ENCODE measurements around the gene LARGE1. TPM values are rescaled to one million over a fixed set of nuclear protein-coding genes. Genes with fewer than 3 reads are reported as not detected.

LARGE1 gene
- total RNA-seq, 1 experiment from 2014 or later, result 1.5 TPM

- TF ChIP-seq, protein P1, sequence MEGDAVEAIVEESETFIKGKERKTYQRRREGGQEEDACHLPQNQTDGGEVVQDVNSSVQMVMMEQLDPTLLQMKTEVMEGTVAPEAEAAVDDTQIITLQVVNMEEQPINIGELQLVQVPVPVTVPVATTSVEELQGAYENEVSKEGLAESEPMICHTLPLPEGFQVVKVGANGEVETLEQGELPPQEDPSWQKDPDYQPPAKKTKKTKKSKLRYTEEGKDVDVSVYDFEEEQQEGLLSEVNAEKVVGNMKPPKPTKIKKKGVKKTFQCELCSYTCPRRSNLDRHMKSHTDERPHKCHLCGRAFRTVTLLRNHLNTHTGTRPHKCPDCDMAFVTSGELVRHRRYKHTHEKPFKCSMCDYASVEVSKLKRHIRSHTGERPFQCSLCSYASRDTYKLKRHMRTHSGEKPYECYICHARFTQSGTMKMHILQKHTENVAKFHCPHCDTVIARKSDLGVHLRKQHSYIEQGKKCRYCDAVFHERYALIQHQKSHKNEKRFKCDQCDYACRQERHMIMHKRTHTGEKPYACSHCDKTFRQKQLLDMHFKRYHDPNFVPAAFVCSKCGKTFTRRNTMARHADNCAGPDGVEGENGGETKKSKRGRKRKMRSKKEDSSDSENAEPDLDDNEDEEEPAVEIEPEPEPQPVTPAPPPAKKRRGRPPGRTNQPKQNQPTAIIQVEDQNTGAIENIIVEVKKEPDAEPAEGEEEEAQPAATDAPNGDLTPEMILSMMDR (IDR thresholded peaks at IDR 0.05 in 2 of 3, conservative IDR thresholded peaks at IDR 0.05 in 1 of 3; ENCODE audit: borderline replicate concordance in 1 of 3, insufficient read depth in 1 of 3, low read depth in 2 of 3, low read length in 2 of 3), result no peak
- TF ChIP-seq CEBPB (IDR thresholded peaks at IDR 0.05; ENCODE audit: low read depth) (no peak), EZH2 (IDR thresholded peaks at IDR 0.05) (no peak), ZBTB33 (IDR thresholded peaks at IDR 0.05; ENCODE audit: extremely low read depth, insufficient replicate concordance, low read length) (no peak)
Observed at GRCh38 chr22:33337524-33337923, 582.8 kb downstream of the LARGE1 start (continued).

GRCh38 chr22:33335611-33336279 lies 584.5 kb downstream of the LARGE1 start:
- no peaks in the 10 kb centered on the region for H3K4me1 ChIP-seq (ENCODE audit: control insufficient read depth in 1 of 2, insufficient read depth in 2 of 2, low read length in 2 of 2)
- H3K9me3 ChIP-seq (ENCODE audit: control insufficient read depth in 1 of 2, insufficient read depth in 1 of 2, low read depth in 1 of 2, low read length in 2 of 2), result peaks cover 0 to 24% of the 10 kb centered on the region in 2 experiments; a peak in 2 of 4 replicates
- no peaks in the 10 kb centered on the region for H4K20me1 ChIP-seq (ENCODE audit: insufficient read depth)
- ATAC-seq, result no peak
- no peaks in the 10 kb centered on the region for H3K36me3 ChIP-seq (ENCODE audit: control insufficient read depth in 1 of 2, insufficient read depth in 2 of 2, low read length in 2 of 2)
- no peak overlapping the region for H3K27ac ChIP-seq (ENCODE audit: low read depth, low read length)
- ChIA-PET POLR2A (no interaction called here), CTCF (no interaction called here), RAD21 (ENCODE audit: low non-redundant PET in 1 of 2, low total read pairs in 2 of 2, uncharacterized antibody in 2 of 2, unreplicated experiment in 2 of 2) (no interaction called here)
- no TSS peak for BruUV-seq (replicated peaks)
- intact Hi-C loops (cut with micrococcal nuclease), result no loop called here
- no peak overlapping the region for H3K4me3 ChIP-seq (replicated peaks in 1 of 2; ENCODE audit: low read depth in 1 of 2, low read length in 2 of 2)
- H3K79me2 ChIP-seq (ENCODE audit: insufficient read depth, low read length), result no peaks in the 10 kb centered on the region
- H3K9ac ChIP-seq (ENCODE audit: low read length), result no peak overlapping the region
- no peaks in the 10 kb centered on the region for H3K9me2 ChIP-seq (ENCODE audit: insufficient read depth)
- no peak overlapping the region for H2AFZ ChIP-seq (ENCODE audit: low read depth, low read length, poor library complexity, severe bottlenecking)
- DNase-seq (ENCODE audit: low read depth, low spot score), result no peak
- H3K27me3 ChIP-seq (ENCODE audit: insufficient read depth, low read length), result no peaks in the 10 kb centered on the region
- no peak overlapping the region for H3K4me2 ChIP-seq (ENCODE audit: low read length)
- TF ChIP-seq EGR1 (IDR thresholded peaks at IDR 0.05; ENCODE audit: low read depth) (no peak), ZFX (IDR thresholded peaks at IDR 0.05) (no peak), RAD21 (IDR thresholded peaks at IDR 0.05; ENCODE audit: low read depth) (no peak), CBX3 (IDR thresholded peaks at IDR 0.05; ENCODE audit: low read depth) (no peak), SIN3A (IDR thresholded peaks at IDR 0.05; ENCODE audit: low read depth) (no peak), REST (IDR thresholded peaks at IDR 0.05; ENCODE audit: low read depth) (no peak), JUND (IDR thresholded peaks at IDR 0.05) (no peak), POLR2A (IDR thresholded peaks at IDR 0.05; ENCODE audit: borderline replicate concordance, extremely low read depth, insufficient read depth, insufficient read length) (no peak), ELF1 (IDR thresholded peaks at IDR 0.05; ENCODE audit: borderline replicate concordance, low read depth) (no peak), SP1 (IDR thresholded peaks at IDR 0.05; ENCODE audit: low read depth) (no peak), EZH2 (IDR thresholded peaks at IDR 0.05) (no peak)
- TF ChIP-seq, protein P2, sequence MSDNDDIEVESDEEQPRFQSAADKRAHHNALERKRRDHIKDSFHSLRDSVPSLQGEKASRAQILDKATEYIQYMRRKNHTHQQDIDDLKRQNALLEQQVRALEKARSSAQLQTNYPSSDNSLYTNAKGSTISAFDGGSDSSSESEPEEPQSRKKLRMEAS (IDR thresholded peaks at IDR 0.05), result no peak
- TF ChIP-seq, protein P1 (IDR thresholded peaks at IDR 0.05 in 2 of 3, conservative IDR thresholded peaks at IDR 0.05 in 1 of 3; ENCODE audit: borderline replicate concordance in 1 of 3, insufficient read depth in 1 of 3, low read depth in 2 of 3, low read length in 2 of 3), result no peak
